ENCODE results near the gene ITSN2.
"Not testable (repeated sequence)": the region's sequence is repeated elsewhere in the genome, so short reads cannot be mapped to it uniquely, and the experiment has no call there.

DNA sequence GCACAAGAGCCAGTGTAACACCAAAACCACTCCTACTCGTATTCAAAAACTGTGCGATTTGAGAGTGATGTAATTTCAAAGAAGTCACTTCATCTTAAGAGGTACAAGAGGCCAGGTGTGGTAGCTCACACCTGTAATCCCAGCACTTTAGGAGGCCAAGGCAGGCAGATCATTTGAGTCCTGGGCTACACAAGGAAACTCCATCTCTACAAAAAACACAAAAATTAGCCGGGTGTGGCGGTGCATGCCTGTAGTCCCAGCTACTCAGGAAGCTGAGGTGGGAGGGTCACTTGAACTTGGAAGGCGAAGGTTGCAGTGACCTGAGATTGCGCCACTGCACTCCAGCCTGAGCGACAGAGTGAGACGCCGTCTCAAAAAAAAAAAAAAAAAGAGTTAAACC is 21.2 kb downstream of the ITSN2 start:
- TF ChIP-seq, protein P1, sequence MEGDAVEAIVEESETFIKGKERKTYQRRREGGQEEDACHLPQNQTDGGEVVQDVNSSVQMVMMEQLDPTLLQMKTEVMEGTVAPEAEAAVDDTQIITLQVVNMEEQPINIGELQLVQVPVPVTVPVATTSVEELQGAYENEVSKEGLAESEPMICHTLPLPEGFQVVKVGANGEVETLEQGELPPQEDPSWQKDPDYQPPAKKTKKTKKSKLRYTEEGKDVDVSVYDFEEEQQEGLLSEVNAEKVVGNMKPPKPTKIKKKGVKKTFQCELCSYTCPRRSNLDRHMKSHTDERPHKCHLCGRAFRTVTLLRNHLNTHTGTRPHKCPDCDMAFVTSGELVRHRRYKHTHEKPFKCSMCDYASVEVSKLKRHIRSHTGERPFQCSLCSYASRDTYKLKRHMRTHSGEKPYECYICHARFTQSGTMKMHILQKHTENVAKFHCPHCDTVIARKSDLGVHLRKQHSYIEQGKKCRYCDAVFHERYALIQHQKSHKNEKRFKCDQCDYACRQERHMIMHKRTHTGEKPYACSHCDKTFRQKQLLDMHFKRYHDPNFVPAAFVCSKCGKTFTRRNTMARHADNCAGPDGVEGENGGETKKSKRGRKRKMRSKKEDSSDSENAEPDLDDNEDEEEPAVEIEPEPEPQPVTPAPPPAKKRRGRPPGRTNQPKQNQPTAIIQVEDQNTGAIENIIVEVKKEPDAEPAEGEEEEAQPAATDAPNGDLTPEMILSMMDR (IDR thresholded peaks at IDR 0.05; ENCODE audit: insufficient read depth, low read depth, low read length) = not testable (repeated sequence)
- TF ChIP-seq EZH2 (IDR thresholded peaks at IDR 0.05; ENCODE audit: insufficient read depth, low read length) = not testable (repeated sequence)
